Measurements from ENCODE around the gene DEFB118. TPM values are rescaled to one million over a fixed set of nuclear protein-coding genes. Genes with fewer than 3 reads are reported as not detected.

Gene DEFB118
- polyA plus RNA-seq, 1 experiment = not detected

DNA sequence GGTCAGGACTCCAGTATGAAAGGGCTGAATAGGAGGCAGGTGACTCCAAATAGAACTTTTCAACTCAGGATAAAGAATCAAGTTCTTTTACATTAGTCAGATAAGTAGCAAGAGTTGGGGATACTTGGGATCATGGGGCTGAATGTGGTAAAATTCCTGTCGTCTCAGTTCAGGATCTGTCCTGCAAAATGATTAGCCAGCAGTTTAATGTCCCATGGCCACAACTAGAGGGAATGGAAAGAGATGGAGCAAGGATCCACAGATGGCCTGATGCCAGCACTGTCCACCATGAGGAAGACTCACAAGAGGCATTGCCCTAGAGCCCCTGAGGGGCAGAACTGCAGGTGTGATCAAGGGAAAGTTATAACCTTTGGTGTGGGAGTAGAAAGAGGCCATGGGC lies 35.5 kb downstream of the DEFB118 start:
- H3K9me3 ChIP-seq (ENCODE audit: control insufficient read depth, insufficient read depth, low read length) = no peaks in the 10 kb centered on the region
- DNase-seq (ENCODE audit: low read depth, low spot score) = no peak
- TF ChIP-seq CTCF (IDR thresholded peaks at IDR 0.05; ENCODE audit: low read depth, low read length) = no peak
- ChIA-PET POLR2A (no interaction called here), CTCF (interaction anchor here (0.7 kb wide), 1 partner anchor 1499 kb away, joined by 4 read pairs; no protein-coding TSS in a partner anchor)
- H3K27me3 ChIP-seq (ENCODE audit: control insufficient read depth, insufficient read depth, low read length) = no peaks in the 10 kb centered on the region
- H3K4me3 ChIP-seq (ENCODE audit: low read depth, low read length) = no peak overlapping the region
- no peak overlapping the region for H3K27ac ChIP-seq (ENCODE audit: low read depth, low read length)

DNA sequence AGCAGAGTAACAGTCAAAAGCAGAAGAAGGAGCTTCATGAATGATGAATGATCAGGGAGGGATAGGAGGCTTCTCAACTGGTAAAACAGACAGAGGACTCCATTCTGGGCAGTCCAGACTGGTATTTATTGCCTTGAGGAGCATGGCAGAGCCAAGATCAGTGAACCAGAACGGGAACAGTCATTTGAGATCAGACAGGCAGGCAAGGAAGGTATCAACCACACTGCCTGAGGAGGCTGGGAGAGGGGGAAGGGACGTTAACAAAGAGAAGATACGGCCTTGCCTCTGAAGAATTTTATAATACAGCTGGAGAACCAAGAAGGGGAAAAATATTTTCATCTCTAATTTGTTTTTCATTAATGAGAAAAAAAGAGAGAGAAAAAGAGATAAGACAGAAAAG lies 37.7 kb downstream of the DEFB118 start, which contains the start of gene DEFB121:
TSS of gene DEFB121 (minus strand) at position 101 of the 400 bp plus-strand sequence. CDS start at position 38, 63 bp downstream.
- Histone ChIP-seq H3K9me3 (ENCODE audit: control insufficient read depth, insufficient read depth, low read length) (no peaks in the 10 kb centered on the region), H3K27me3 (ENCODE audit: control insufficient read depth, insufficient read depth, low read length) (no peaks in the 10 kb centered on the region), H3K27ac (ENCODE audit: low read depth, low read length) (no peak within 1 kb of the TSS), H3K4me3 (ENCODE audit: low read depth, low read length) (no peak within 1 kb of the TSS)
- POLR2A ChIA-PET = interaction anchor here (0.5 kb wide), 1 partner anchor 216 kb away, joined by 3 read pairs; no protein-coding TSS in a partner anchor
- no peak for TF ChIP-seq CTCF (IDR thresholded peaks at IDR 0.05; ENCODE audit: low read depth, low read length)
- CTCF ChIA-PET = no interaction called here
- no peak for DNase-seq (ENCODE audit: low read depth, low spot score)

- CTCF ChIA-PET = no interaction called here
- no peaks in the 10 kb centered on the region for H3K9me3 ChIP-seq (ENCODE audit: control insufficient read depth, insufficient read depth, low read length)
- H3K27me3 ChIP-seq (ENCODE audit: control insufficient read depth, insufficient read depth, low read length) = no peaks in the 10 kb centered on the region
- TF ChIP-seq CTCF (IDR thresholded peaks at IDR 0.05; ENCODE audit: low read depth, low read length) = no peak
- H3K4me3 ChIP-seq (ENCODE audit: low read depth, low read length) = no peak overlapping the region
- POLR2A ChIA-PET = no interaction called here
- DNase-seq (ENCODE audit: low read depth, low spot score) = no peak
- no peak overlapping the region for H3K27ac ChIP-seq (ENCODE audit: low read depth, low read length)
Measured at GRCh38 chr20:31410011-31410410, 41.6 kb downstream of the DEFB118 start.

GRCh38 chr20:31414381-31414780 lies 46.0 kb downstream of the DEFB118 start:
- CTCF ChIA-PET = interaction anchor here (3.0 kb wide), 1 partner anchor 89 kb away, joined by 20 read pairs; no protein-coding TSS in a partner anchor
- H3K4me3 ChIP-seq (ENCODE audit: low read depth, low read length) = no peak overlapping the region

DNA sequence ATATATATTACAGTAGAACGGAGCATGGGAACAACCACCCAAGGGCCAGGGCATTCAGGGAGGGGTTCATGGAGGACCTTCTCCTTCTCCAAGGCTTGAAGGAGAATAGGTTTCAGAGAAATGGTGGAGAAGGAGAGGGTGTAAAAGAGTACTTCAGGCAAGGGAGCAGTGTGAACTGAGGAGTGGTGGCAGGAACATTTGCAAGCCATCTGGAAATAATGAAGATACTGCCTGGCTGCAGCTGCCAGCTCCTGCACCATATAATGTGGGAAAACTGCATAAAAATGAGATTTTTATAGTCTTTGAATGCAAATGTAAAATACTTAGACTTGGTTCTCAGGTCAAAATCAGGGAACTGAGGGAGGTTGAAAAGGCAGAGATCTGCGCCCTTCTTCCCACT lies 47.3 kb downstream of the DEFB118 start:
- no peaks in the 10 kb centered on the region for H3K9me3 ChIP-seq (ENCODE audit: control insufficient read depth, insufficient read depth, low read length)
- no peak for TF ChIP-seq CTCF (IDR thresholded peaks at IDR 0.05; ENCODE audit: low read depth, low read length)
- ChIA-PET CTCF (no interaction called here), POLR2A (no interaction called here)
- H3K4me3 ChIP-seq (ENCODE audit: low read depth, low read length) = no peak overlapping the region
- DNase-seq (ENCODE audit: low read depth, low spot score) = no peak
- H3K27me3 ChIP-seq (ENCODE audit: control insufficient read depth, insufficient read depth, low read length) = no peaks in the 10 kb centered on the region
- H3K27ac ChIP-seq (ENCODE audit: low read depth, low read length) = no peak overlapping the region

More at GRCh38 chr20:31414381-31414780, 46.0 kb downstream of the DEFB118 start:
- DNase-seq (ENCODE audit: low read depth, low spot score) = no peak
- POLR2A ChIA-PET = no interaction called here
- no peak for TF ChIP-seq CTCF (IDR thresholded peaks at IDR 0.05; ENCODE audit: low read depth, low read length)
- Histone ChIP-seq H3K27me3 (ENCODE audit: control insufficient read depth, insufficient read depth, low read length) (no peaks in the 10 kb centered on the region), H3K9me3 (ENCODE audit: control insufficient read depth, insufficient read depth, low read length) (no peaks in the 10 kb centered on the region), H3K27ac (ENCODE audit: low read depth, low read length) (no peak overlapping the region)
